GM21526 (cell line): ENCODE data around the gene SLC8A1.

Experiments
- ATAC-seq: cut with Tn5 transposase; IDR thresholded peaks from one replicate; pipeline ENCODE4 v1.9.1; 2021; ENCODE audit warnings: moderate library complexity; ENCODE audit not compliant: unreplicated experiment, low FRiP score

Gene SLC8A1

GRCh38 chr2:40284797-40285196 is 167.1 kb downstream of the SLC8A1 start:
- ATAC-seq = no peak

- no peak for ATAC-seq
Observed at GRCh38 chr2:40283111-40283909, 168.6 kb downstream of the SLC8A1 start.

DNA sequence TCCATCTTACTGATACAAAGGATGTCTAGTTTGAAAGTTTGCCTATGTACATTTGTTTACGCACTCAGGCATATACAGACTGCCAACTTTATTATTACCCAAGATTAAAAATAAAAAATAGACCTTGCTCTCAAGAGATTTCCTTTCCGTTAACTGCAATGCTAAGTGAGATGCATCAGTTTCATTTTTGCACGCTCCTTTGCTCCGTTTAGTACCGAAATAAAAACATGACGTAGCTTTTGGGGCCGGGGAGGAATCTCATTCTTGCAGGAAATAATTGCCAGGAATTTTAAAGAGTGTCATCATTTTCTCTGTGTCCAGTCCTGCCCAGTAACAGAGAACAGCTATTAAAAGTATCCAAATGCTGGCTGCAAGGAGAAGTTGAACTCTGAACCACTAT is 169.5 kb downstream of the SLC8A1 start:
- ATAC-seq = no peak

DNA sequence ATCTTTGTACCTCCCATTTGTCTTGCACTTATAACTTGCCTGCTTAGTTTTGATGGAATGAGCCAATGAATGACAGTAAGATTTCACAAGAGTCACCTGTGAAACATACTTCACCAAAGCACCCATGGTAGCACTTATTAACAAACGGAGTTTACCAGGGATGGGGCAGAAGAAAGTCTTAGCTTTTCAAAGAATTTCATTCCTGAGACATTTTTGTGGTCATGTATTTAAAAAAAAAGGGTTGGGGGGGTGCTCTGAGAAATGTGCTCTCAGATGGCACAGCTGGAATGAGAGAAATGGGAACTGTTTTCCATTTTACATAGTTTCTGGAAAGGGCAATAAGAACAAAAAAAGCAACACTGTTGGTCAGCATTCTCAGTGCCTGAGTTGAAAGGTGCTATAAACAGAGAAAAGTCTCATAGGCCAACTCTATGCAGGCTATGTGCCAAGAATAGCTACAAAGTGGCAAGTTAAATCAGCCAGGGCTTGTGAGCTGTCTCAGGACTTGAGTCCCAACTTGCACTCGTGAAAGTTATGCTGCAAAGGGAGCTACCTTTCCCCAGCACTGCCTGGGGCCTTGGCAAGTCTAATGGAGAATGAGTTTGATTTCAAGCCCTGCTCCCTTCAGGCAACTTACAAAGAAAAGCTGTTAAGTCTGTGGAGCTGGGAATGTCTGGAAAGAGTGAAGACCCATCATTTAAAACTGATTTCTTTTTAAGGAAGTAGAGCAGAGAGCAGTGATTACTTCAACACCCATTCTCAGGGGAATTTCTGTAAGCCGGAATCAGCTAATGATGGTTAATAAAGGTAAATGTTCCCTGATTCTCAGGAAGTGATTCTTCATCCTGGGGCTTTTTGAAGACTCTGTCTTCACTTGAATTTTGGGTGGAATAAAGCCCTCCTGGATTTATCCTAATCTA is 170.6 kb downstream of the SLC8A1 start:
- peak; percentile 69 for ATAC-seq

DNA sequence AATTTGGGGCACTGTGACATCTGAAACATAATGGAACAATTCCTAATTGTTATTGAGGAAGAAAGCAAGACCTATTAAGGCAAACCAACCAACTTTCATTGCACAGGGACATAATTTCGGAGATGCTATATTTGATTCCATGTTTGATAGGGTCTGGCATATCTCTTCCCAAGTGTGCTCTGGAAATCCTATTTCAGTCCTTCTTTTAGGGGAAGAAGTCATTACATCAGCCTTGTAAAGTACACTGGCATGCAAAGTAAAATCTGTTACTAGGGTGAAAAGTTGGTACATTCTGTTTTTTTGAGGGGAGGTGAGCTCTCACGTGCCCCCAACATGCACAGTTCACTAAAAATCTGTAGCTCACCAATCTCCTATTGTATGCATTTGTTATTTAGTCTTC is 172.4 kb downstream of the SLC8A1 start:
- ATAC-seq = no peak

DNA sequence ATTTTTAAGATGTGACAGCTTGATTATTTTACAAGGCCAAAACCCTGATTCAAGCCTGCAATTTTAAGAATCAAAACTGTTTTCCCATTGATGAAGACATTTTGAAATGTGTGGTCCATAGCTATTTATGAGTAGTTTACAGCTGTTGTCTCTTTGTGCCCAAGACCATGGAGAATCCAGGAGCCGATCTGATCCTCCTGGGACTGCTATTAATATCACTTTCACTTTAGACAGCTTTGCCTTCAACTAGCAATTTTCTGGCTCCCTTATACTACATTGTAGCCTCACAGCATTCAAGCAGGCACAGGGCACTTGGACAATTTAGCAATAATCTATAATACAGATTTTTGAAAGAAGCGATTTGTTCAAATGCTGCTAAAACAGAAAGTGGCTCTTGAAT is 172.9 kb downstream of the SLC8A1 start:
- ATAC-seq = no peak

DNA sequence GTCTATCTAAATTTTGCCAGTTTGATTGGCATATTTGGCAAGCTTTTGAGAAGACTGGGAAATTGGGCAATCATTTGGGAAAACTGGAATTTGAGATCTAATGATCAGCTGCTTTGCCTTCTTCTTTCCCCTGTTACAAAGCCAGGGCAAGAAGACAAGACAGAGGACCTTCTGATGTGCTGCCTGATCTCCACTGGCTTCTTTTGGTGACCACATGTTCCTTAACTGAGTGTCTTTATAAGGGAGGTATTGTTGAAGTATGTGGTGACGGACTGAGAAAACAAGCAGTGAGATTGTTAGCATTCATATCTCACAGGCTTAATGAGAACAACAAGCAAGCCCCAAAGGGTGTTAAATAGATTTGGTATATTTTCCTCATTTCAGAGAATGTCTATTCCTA is 175.8 kb downstream of the SLC8A1 start:
- no peak for ATAC-seq

DNA sequence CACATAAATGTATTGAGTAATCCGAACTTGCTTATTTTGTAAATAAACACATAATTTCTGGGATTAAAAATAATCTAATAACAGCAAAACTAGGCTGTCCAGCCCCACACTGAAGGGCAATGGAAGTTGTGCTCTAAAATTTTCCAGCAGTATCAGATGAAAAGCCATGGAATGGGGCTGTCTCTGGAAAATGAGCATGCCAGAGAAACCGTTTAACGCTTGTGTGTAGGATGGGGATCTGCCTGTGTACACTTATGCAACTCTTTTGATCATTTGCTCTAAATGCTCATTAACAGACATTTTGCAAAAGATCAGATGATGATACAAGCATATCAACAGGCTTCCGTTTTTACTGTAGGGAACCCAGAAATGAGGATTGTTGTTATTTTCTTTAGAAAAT is 177.6 kb downstream of the SLC8A1 start:
- ATAC-seq = no peak

DNA sequence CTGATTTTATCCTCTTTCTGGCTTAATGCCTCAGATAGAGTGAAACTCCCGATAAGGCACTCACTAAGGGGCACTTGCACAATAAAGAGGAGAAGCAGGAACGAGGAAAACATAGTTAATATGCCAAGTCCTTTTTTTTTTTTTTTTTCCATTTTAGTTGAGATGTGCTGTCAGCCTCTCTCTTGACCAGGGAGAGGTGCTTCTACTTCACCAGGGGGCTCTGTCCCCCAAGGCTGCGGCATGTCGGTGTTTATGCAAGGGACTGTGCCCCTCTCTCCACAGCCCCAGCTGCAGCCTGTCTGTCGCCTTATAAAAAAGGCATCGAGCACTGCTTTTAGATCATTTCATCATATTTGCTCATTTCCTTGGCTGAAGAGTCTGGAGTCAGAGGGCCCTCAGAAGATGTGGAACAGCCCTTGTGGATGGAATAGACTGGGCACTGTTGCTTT is 178.1 kb downstream of the SLC8A1 start:
- no peak for ATAC-seq

- no peak for ATAC-seq
Observed at GRCh38 chr2:40271094-40271493, 180.8 kb downstream of the SLC8A1 start.

- ATAC-seq = no peak
Observed at GRCh38 chr2:40270372-40270771, 181.5 kb downstream of the SLC8A1 start.

DNA sequence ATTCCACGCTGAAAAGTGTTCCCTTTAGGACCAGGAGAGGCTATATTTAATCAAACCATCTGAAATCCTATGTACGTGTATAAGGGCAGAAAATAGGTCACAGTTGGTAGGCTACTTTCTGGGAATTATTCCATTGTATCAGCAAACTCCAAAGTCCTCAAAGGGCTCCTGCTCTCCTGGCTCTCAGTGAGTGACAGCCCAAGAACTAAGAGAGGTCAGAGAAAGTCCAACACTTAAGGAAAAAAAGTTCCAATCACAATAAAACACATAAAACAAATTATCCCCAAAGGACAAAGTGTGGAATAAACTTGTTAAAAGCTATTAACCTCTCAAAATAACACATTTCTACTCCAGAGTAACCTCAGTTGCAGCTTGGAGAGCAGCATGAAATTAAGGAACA is 183.3 kb downstream of the SLC8A1 start:
- ATAC-seq = no peak

- no peak for ATAC-seq
Observed at GRCh38 chr2:40266201-40266600, 185.7 kb downstream of the SLC8A1 start.

- ATAC-seq = no peak
Observed at GRCh38 chr2:40265602-40266001, 186.3 kb downstream of the SLC8A1 start.

DNA sequence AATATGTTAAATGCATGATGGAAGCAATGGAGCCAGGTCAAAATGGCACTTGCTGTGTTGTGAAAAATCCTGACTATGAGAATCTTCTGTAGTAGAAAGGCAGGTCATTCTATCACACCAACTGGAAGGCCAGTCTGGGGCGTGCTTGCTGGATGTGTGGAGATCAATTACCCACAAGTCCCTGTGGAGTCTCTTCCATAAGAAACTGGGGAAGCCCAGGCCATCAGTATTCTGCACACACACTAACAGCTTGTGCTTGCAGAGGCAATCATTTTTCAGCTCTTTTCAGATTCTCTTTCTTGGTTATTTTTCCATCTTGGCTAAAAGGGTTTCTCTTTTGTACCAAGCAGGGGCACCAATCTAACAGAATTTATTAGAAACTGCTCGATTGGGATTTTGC is 190.8 kb downstream of the SLC8A1 start:
- ATAC-seq = no peak

- no peak for ATAC-seq
Observed at GRCh38 chr2:40260437-40260836, 191.5 kb downstream of the SLC8A1 start.

DNA sequence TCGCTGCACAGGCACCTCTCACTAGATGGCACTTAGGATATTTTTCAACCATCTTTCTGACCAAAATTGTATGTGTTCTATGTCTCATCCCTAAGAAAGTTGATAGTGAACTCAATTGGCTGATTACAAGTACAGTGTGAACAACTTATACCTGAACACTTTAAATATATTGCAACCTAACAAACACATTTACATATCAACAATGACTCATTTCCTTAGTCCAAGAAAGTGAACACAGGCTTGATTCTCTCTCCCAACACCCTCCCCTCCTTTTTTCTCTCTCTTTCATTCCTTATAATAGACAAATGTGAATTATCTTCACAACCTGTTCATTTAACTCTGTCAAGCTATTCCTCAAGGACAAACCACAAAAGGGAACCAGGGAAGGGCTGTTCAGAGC is 192.0 kb downstream of the SLC8A1 start:
- ATAC-seq = no peak

DNA sequence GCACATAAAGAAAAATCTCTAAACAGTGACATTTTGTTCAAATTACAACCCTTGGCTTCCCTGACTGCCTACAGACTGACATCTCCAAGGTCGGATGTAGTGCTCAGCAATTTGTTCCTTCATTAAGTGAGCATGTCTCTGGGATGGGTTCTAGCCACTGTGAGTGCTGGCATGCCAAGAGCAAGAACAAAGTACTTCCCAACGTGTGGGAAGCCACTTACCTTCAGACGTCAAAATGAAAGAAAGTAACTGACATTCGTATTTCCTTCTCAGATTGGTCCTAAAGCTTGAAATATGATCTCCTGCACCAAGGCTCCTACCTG is 193.8 kb downstream of the SLC8A1 start:
- ATAC-seq = no peak

DNA sequence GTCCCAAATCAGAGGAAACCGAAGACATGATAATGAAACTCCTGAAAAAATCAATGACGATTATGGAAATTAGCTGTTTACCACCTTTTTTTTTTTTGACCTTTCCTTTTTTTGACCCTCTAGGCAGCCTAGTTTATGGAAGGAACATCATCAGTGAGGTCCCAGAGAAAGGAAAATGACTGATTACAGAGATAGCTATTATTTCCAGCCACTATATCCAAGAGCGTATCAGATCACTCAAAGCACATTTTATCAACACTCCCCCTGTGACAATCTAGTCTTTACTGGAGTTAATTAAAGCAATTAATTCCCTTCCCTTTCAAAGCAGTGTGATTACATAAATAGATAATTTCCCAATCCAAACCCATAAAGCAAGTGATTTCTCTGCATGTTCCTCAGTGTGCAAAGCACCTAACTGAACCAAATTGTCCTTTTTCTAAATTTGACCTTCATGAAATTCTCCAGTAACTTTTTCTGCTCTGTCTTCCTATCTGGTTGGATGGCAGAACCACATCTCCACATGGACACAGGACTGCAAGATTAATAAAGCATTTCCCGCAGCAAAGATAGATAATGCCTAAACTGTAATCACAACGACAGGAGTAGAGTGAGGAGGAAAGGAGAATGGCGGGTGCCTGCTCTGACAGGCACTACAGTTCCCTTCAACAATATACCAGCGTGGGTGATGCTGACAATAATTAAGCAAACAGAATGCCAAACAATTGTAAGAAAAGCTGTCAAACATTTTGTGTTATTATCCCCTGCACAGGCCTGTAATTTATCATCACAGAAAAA is 194.4 kb downstream of the SLC8A1 start:
- ATAC-seq = no peak

DNA sequence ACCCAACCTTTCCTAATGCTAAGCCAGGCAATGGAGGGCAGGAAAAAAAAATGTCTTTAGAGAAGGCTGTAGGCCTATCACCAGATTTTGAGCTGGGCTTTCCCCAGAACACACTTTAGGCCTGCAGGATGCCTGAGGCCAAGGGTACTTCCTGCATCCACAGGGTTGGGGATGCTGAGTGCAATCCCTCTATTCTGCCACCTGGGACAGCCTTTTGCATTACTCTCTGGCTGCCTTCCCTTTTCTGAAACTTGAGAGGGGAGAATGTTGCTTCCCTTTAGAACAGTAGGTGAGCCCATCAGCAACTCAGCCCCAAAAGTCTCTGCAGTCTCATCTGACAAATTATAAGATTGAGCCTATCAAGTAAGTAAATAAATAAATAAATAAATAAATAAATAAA is 195.2 kb downstream of the SLC8A1 start:
- no peak for ATAC-seq

DNA sequence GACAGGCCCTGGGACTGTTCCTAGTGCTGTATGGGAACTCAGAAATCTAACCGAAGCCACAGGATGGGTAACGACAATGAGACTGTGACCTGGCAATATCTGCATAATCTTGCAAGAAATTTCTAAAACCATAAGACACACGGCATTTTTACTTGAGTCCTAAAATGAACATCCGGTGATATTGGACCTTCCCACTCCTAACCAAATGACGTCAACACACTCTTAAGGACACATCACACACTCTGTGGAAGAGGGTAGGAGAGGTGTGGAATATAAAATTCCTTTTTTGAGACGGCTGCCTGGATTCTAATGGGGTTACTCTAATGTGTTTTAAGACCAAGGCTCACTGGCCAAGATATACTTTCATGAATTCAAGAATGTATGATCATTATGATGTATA is 195.9 kb downstream of the SLC8A1 start:
- ATAC-seq = no peak
